Measurements from ENCODE around the gene WRAP73. TPM values are rescaled to one million over a fixed set of nuclear protein-coding genes. Genes with fewer than 3 reads are reported as not detected.

WRAP73 gene
- total RNA-seq, 1 donor = 10.0 TPM

DNA sequence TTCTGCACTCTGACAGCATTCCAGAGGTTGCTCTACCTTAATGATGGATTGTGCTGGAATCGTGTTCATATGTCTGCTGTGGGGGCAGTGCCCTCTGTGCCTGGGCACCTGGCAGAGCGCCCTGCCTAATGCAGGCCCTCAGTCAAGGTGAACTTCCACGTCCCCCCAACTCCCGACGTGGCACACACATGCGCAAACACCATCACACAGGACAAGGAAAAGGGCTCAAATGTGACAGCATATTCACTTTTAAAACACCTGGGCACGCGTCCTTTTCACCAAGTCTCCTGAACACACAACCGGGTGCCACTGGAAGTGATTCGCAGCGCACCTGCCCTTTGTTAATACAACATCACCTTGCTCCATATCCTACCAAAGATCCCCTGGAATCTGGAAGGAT lies 13.4 kb downstream of the WRAP73 start:
- TF ChIP-seq, protein P1, sequence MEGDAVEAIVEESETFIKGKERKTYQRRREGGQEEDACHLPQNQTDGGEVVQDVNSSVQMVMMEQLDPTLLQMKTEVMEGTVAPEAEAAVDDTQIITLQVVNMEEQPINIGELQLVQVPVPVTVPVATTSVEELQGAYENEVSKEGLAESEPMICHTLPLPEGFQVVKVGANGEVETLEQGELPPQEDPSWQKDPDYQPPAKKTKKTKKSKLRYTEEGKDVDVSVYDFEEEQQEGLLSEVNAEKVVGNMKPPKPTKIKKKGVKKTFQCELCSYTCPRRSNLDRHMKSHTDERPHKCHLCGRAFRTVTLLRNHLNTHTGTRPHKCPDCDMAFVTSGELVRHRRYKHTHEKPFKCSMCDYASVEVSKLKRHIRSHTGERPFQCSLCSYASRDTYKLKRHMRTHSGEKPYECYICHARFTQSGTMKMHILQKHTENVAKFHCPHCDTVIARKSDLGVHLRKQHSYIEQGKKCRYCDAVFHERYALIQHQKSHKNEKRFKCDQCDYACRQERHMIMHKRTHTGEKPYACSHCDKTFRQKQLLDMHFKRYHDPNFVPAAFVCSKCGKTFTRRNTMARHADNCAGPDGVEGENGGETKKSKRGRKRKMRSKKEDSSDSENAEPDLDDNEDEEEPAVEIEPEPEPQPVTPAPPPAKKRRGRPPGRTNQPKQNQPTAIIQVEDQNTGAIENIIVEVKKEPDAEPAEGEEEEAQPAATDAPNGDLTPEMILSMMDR (IDR thresholded peaks at IDR 0.05; ENCODE audit: insufficient read depth, low read length) = no peak
- no peak overlapping the region for H3K4me3 ChIP-seq (ENCODE audit: low read depth, low read length)
- no peak for DNase-seq (ENCODE audit: low read depth)

DNA sequence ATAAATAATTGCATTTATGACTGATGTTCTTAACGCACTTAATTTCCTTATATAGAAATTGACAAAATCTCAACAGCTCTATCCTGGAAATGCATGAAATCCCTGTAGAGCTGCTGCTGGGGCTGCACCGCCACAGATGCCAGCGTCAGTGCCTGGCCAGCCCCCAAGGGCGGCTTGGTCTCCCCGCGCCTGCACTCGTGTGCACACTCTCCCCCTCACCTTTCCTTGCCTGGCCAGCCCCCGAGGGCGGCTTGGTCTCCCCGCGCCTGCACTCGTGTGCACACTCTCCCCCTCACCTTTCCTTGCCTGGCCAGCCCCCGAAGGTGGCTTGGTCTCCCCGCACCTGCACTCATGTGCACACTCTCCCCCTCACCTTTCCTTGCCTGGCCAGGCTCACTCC lies 13.8 kb downstream of the WRAP73 start:
- TF ChIP-seq, protein P1 (IDR thresholded peaks at IDR 0.05; ENCODE audit: insufficient read depth, low read length) = no peak
- DNase-seq (ENCODE audit: low read depth) = no peak
- H3K4me3 ChIP-seq (ENCODE audit: low read depth, low read length) = no peak overlapping the region

DNA sequence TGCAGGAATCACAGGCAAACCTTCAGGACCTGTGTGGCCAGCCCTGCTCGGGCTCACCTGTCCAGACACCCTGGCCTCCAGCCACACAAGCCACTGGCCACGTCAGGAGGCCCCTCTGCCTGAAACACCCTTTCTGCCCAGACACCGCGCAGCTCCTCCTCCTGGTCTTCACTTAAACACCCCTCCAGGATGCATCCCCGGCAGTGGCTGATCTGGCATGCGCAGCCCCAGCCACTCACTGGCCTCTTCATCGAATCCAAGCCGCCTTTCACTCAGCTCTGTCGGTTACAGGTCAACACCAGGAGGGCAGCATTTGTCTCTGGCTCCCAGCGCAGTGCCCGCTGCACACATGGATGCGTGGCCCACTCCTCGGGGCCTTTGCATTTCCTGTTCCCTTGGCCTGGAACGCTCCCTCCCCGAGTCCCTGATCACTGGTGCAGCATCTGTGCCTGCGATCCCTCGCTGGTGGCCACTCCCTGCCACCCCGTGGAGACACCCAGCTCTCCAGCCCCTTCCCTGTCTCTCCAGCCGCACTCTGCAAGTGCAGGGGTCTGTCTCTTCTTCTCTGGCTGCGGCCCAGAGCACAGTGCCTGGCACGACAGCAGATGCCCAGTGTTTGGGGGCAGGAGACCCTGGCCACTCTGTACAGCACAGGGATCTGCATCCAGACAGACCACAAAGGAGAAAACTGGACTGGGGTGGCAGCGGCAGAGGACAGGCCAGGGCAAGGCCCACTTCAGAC lies 15.7 kb downstream of the WRAP73 start:
- TF ChIP-seq, protein P1 (IDR thresholded peaks at IDR 0.05; ENCODE audit: insufficient read depth, low read length) = no peak
- no peak overlapping the region for H3K4me3 ChIP-seq (ENCODE audit: low read depth, low read length)
- no peak for DNase-seq (ENCODE audit: low read depth)

DNA sequence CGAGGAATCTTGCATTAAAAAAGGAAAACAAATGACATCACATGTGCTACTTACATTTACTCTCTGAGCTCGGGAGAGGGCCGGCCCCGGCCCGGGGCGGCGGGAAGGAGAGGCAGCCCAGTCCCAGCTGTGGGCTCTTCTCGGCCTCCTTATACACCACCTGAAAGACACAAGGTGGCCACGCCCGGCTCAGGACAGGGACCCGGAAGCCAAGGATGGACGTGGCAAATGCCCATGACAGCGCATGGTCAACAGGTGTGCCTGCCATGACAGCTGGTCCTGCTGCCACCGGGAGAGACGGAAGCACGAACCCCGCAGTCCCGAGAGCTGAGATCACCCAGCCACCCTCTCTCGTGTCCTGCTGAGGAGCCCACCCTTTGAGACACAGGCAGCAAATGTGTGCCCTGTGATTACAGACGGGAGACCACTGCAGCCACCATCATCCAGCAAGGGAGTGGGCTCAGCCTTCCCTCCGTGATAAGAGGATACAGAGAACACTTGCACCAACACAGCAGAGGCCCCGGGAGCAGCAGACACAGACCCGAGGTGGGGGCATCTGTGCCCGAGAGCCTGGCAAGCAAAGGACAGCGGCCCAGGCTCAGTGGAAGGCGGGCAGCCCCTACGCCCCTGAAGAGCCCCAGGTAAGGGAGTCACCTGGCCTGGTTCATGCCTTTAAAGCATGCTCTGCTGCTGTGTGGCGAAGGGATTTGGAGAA lies 16.4 kb downstream of the WRAP73 start:
- no peak overlapping the region for H3K4me3 ChIP-seq (ENCODE audit: low read depth, low read length)
- TF ChIP-seq, protein P1 (IDR thresholded peaks at IDR 0.05; ENCODE audit: insufficient read depth, low read length) = no peak
- DNase-seq (ENCODE audit: low read depth) = no peak

DNA sequence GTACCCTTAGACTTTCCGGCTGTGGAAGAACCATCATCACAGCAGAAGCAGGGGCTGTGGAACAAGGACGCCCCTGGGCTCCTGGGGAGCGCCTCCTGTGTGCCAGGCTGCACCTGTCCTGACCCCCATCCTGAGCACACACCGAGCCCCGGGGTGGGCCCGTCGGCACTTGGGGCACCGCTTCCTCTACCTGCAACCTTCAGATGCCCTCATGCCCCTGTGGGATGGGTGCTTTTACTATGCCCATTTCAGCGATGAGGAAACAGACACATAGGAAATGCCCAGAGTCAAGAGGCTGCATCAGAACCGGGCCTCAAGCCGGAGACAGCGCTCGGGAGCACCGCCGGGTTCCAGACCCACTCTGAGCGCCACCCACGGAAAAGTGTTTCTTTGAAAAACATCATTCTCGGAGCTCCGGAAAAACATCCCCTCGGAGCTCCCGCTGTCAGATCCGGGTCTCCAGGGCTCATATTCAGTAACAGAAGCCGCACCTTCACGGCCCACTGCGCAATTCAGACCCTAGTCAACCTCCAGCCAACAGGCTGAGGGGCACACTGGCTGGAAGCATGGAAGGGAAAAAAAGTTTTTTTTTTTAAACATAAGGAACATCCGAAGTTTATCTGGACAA lies 17.1 kb downstream of the WRAP73 start:
- DNase-seq (ENCODE audit: low read depth) = no peak

DNA sequence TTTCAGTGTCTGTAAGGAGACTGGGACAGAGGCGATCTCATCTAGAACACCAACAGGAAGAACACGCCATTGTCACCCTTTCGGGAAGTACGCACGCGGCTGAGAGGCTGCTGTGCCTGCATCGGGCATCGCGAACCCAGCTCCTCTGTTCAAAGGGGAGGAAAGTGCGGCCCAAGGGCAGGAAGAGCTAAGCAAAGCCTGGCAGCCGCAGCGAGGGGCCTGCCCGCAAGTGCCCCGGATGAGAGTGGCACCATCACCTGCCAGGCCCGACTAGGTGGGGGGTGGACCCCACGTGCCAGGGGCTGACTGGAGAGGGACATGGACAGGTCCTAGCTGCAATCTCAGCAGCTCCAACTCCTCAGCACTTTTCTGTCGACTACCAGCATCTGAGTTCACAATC lies 17.6 kb downstream of the WRAP73 start:
- TF ChIP-seq, protein P1 (IDR thresholded peaks at IDR 0.05; ENCODE audit: insufficient read depth, low read length) = no peak
- no peak overlapping the region for H3K4me3 ChIP-seq (ENCODE audit: low read depth, low read length)
- no peak for DNase-seq (ENCODE audit: low read depth)

More for the DNA sequence above, 17.1 kb downstream of the WRAP73 start:
- no peak overlapping the region for H3K4me3 ChIP-seq (ENCODE audit: low read depth, low read length)
- TF ChIP-seq, protein P1 (IDR thresholded peaks at IDR 0.05; ENCODE audit: insufficient read depth, low read length) = no peak

Data from fibroblast of the aortic adventitia (primary cell).